Measurements from ENCODE around the gene RHOT2.

Gene RHOT2

GRCh38 chr16:676565-676902 is 8.6 kb downstream of the RHOT2 start:
- no peaks in the 10 kb centered on the region for H3K4me1 ChIP-seq (ENCODE audit: insufficient read depth, low read length)
- H3K9ac ChIP-seq (ENCODE audit: low read depth, low read length), result no peak overlapping the region
- peaks cover 10% of the 10 kb centered on the region for H3K36me3 ChIP-seq (ENCODE audit: insufficient read depth, low read length)
- H3K9me3 ChIP-seq (ENCODE audit: control insufficient read depth, insufficient read depth, low read length), result no peaks in the 10 kb centered on the region

GRCh38 chr16:676913-677312 is 9.0 kb downstream of the RHOT2 start:
- Histone ChIP-seq H3K9me3 (ENCODE audit: control insufficient read depth, insufficient read depth, low read length) (no peaks in the 10 kb centered on the region), H3K4me1 (ENCODE audit: insufficient read depth, low read length) (no peaks in the 10 kb centered on the region), H3K36me3 (ENCODE audit: insufficient read depth, low read length) (peaks cover 10% of the 10 kb centered on the region), H3K9ac (ENCODE audit: low read depth, low read length) (no peak overlapping the region)

DNA sequence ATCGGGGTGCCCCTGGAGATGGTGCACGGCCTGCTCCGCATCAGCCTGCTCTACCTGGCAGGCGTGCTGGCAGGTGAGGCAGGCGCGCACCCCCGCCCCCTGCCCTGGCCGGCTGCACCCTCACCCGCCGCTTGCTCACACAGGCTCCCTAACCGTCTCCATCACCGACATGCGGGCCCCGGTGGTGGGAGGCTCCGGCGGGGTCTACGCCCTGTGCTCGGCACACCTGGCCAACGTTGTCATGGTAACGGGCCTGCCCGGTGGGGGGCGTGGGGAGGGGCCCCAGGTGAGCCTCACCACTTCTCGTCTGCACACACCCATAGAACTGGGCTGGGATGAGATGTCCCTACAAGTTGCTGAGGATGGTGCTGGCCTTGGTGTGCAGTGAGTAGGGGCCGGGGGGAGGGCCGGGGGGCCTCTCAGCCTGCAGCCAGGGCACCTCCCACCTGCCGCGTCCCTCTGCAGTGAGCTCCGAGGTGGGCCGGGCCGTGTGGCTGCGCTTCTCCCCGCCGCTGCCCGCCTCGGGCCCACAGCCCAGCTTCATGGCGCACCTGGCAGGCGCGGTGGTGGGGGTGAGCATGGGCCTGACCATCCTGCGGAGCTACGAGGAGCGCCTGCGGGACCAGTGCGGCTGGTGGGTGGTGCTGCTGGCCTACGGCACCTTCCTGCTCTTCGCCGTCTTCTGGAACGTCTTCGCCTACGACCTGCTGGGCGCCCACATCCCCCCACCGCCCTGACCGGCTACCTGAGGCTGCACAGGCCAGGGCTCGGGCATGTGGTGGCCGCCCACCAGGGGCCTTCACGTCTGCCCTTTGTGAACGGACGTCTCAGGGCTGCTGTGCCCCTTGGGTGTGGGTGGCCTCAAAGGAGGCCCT is 9.6 kb downstream of the RHOT2 start:
- Histone ChIP-seq H3K9me3 (ENCODE audit: control insufficient read depth, insufficient read depth, low read length) (no peaks in the 10 kb centered on the region), H3K4me1 (ENCODE audit: insufficient read depth, low read length) (no peaks in the 10 kb centered on the region)

GRCh38 chr16:678209-678857 is 10.4 kb downstream of the RHOT2 start:
- Histone ChIP-seq H3K9me3 (ENCODE audit: control insufficient read depth, insufficient read depth, low read length) (no peaks in the 10 kb centered on the region), H3K9ac (ENCODE audit: low read depth, low read length) (no peak overlapping the region), H3K4me1 (ENCODE audit: insufficient read depth, low read length) (no peaks in the 10 kb centered on the region), H3K36me3 (ENCODE audit: insufficient read depth, low read length) (peaks cover 8% of the 10 kb centered on the region)

More for the DNA sequence above, 9.6 kb downstream of the RHOT2 start:
- Histone ChIP-seq H3K9ac (ENCODE audit: low read depth, low read length) (no peak overlapping the region), H3K36me3 (ENCODE audit: insufficient read depth, low read length) (peaks cover 6% of the 10 kb centered on the region)

- Histone ChIP-seq H3K9ac (ENCODE audit: low read depth, low read length) (peak overlapping the region; percentile 68; the same call in 1 of the 2 replicates), H3K36me3 (ENCODE audit: insufficient read depth, low read length) (peaks cover 8% of the 10 kb centered on the region), H3K4me1 (ENCODE audit: insufficient read depth, low read length) (no peaks in the 10 kb centered on the region), H3K9me3 (ENCODE audit: control insufficient read depth, insufficient read depth, low read length) (no peaks in the 10 kb centered on the region)
Measured at GRCh38 chr16:678858-679813, 11.2 kb downstream of the RHOT2 start.

DNA sequence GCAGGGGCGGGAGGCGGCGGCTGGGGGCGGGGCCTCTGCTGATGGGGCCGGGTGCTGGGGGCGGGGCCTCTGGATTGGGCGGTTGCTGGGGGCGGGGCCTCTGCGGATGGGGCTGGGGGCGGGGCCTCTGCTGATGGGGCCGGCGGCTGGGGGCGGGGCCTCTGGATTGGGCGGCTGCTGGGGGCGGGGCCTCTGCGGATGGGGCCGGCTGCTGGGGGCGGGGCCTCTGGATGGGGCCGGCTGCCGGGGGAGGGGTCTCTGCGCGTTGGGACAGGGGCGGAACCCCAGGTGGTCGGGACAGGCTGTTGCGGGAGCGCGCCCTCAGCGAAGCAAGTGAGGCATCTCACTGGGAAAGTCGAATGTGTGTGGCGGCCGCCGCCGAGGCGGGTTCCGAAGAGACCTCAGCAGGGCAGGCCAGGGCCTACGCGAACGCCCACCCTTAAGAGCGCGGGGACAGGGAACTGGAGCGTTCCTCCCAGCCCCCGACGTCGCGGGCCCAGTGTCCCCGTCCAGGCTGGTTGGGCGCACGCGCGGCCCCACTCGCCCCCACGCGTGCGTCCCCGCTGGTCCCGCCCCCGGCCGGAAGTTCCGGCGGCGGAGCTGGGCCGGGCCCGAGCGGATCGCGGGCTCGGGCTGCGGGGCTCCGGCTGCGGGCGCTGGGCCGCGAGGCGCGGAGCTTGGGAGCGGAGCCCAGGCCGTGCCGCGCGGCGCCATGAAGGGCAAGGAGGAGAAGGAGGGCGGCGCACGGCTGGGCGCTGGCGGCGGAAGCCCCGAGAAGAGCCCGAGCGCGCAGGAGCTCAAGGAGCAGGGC is 12.1 kb downstream of the RHOT2 start, which contains the start of gene STUB1:
TSS of gene STUB1 (plus strand) at position 597 of the 811 bp plus-strand sequence. CDS start at position 713, 116 bp downstream.
- H3K9me3 ChIP-seq (ENCODE audit: control insufficient read depth, insufficient read depth, low read length), result no peaks in the 10 kb centered on the region
- H3K9ac ChIP-seq (ENCODE audit: low read depth, low read length), result peak within 1 kb of the TSS; percentile 89
- no peaks in the 10 kb centered on the region for H3K4me1 ChIP-seq (ENCODE audit: insufficient read depth, low read length)
- peaks cover 8% of the 10 kb centered on the region for H3K36me3 ChIP-seq (ENCODE audit: insufficient read depth, low read length)

DNA sequence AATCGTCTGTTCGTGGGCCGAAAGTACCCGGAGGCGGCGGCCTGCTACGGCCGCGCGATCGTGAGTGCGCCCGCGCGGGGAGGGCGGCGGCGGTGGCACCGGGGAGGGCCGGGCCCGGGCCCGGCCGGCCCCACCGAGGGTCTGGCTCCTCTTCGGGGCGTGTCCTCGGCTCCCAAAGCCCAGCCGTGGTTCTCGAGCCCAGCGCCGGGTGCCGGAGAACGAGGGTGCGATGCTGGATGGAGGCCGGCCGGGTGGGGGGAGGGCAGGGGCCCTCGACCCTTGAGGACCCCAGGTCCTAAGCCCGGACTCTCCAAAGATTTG is 12.7 kb downstream of the RHOT2 start:
- H3K9ac ChIP-seq (ENCODE audit: low read depth, low read length), result peak overlapping the region; percentile 89
- H3K9me3 ChIP-seq (ENCODE audit: control insufficient read depth, insufficient read depth, low read length), result no peaks in the 10 kb centered on the region
- no peaks in the 10 kb centered on the region for H3K4me1 ChIP-seq (ENCODE audit: insufficient read depth, low read length)
- peaks cover 8% of the 10 kb centered on the region for H3K36me3 ChIP-seq (ENCODE audit: insufficient read depth, low read length)

- H3K9ac ChIP-seq (ENCODE audit: low read depth, low read length), result peak overlapping the region; percentile 89
- no peaks in the 10 kb centered on the region for H3K9me3 ChIP-seq (ENCODE audit: control insufficient read depth, insufficient read depth, low read length)
- peaks cover 8% of the 10 kb centered on the region for H3K36me3 ChIP-seq (ENCODE audit: insufficient read depth, low read length)
- H3K4me1 ChIP-seq (ENCODE audit: insufficient read depth, low read length), result no peaks in the 10 kb centered on the region
Measured at GRCh38 chr16:680967-681745, 13.2 kb downstream of the RHOT2 start.

DNA sequence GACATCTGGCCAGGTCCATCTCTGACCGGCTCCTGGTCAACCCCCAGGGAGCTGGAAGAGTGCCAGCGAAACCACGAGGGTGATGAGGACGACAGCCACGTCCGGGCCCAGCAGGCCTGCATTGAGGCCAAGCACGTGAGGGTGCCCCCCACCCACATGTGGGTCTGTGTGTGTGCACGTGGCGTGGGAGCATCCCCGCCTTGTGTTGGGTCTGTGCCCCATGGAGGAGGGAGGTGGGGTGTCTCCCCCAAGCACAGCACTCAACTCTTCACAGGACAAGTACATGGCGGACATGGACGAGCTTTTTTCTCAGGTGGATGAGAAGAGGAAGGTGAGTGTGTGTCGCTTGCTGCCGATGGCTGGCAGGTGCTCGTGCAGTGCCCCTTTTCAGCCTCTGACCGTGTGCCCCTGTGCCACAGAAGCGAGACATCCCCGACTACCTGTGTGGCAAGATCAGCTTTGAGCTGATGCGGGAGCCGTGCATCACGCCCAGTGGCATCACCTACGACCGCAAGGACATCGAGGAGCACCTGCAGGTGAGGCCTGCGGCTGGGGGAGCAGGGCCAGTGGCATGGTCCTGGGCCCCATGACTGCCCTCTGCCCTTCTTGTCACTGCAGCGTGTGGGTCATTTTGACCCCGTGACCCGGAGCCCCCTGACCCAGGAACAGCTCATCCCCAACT is 14.0 kb downstream of the RHOT2 start:
- peaks cover 8% of the 10 kb centered on the region for H3K36me3 ChIP-seq (ENCODE audit: insufficient read depth, low read length)
- H3K9me3 ChIP-seq (ENCODE audit: control insufficient read depth, insufficient read depth, low read length), result no peaks in the 10 kb centered on the region
- H3K4me1 ChIP-seq (ENCODE audit: insufficient read depth, low read length), result no peaks in the 10 kb centered on the region
- no peak overlapping the region for H3K9ac ChIP-seq (ENCODE audit: low read depth, low read length)

DNA sequence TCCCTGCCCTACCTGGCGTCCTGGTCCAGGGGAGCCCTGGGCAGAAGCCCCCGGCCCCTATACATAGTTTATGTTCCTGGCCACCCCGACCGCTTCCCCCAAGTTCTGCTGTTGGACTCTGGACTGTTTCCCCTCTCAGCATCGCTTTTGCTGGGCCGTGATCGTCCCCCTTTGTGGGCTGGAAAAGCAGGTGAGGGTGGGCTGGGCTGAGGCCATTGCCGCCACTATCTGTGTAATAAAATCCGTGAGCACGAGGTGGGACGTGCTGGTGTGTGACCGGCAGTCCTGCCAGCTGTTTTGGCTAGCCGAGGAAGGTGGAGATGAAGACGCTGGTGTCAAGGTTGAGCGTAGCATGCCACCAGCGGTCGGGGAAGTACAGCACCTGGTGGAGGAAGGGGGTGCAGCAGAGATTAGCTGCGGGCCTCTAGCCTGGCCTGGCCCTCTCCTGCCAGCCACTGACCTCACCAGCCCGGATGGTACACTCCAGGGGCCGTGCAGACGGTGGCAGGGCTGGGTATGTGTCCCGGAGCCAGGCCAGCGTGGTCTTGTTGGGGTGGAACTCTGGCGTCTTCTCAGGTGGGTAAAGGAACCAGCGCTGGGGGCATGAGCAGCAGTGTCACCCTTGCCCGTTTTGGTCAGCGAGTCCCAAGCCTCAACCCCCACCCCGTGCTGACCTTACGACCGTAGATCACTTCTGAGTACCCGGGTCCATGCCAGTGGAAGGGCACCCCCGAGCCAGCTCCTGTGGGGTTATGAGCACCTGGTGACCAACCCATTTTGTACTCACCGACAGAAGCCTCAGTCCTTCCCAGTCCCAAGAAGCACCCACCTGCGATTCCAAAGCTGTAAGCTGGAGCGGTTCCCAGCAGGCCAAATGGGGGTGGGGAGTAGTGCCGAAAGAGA is 14.8 kb downstream of the RHOT2 start:
- Histone ChIP-seq H3K4me1 (ENCODE audit: insufficient read depth, low read length) (no peaks in the 10 kb centered on the region), H3K9ac (ENCODE audit: low read depth, low read length) (no peak overlapping the region), H3K36me3 (ENCODE audit: insufficient read depth, low read length) (peaks cover 8% of the 10 kb centered on the region), H3K9me3 (ENCODE audit: control insufficient read depth, insufficient read depth, low read length) (no peaks in the 10 kb centered on the region)

GRCh38 chr16:683396-684070 is 15.6 kb downstream of the RHOT2 start:
- peak overlapping the region; percentile 69 for H3K9ac ChIP-seq (ENCODE audit: low read depth, low read length)
- H3K9me3 ChIP-seq (ENCODE audit: control insufficient read depth, insufficient read depth, low read length), result no peaks in the 10 kb centered on the region
- no peaks in the 10 kb centered on the region for H3K4me1 ChIP-seq (ENCODE audit: insufficient read depth, low read length)
- peaks cover 8% of the 10 kb centered on the region for H3K36me3 ChIP-seq (ENCODE audit: insufficient read depth, low read length)

All from ES-I3 (cell line).